GM12872 (cell line): ENCODE measurements around the gene CBLB.

Source experiments
- CTCF ChIP-seq: IDR thresholded peaks from 3 replicates; pipeline ENCODE4 v1.5.1; 2011; ENCODE audit warnings: low read depth, mild to moderate bottlenecking, low read length, moderate library complexity; ENCODE audit not compliant: insufficient read depth

The CBLB gene

GRCh38 chr3:105826778-105827634 is 41.8 kb downstream of the CBLB start:
- no peak for TF ChIP-seq CTCF

GRCh38 chr3:105824129-105824528 is 44.7 kb downstream of the CBLB start:
- no peak for TF ChIP-seq CTCF

- no peak for TF ChIP-seq CTCF
These were observed 45.5 kb downstream of the CBLB start for GRCh38 chr3:105823149-105823867.

GRCh38 chr3:105822171-105823123 is 46.4 kb downstream of the CBLB start:
- TF ChIP-seq CTCF, result no peak

GRCh38 chr3:105821433-105821832 is 47.4 kb downstream of the CBLB start:
- TF ChIP-seq CTCF, result no peak

- no peak for TF ChIP-seq CTCF
These were observed 52.0 kb downstream of the CBLB start for GRCh38 chr3:105816833-105817232.

- TF ChIP-seq CTCF, result no peak
These were observed 55.1 kb downstream of the CBLB start for GRCh38 chr3:105813710-105814109.
